Fibroblast of mammary gland (primary cell): ENCODE data around the gene INHBE.
"Not testable (repeated sequence)": the region's sequence is repeated elsewhere in the genome, so short reads cannot be mapped to it uniquely, and the experiment has no call there.

Experiments used
- DNase-seq: peaks from one replicate; pipeline ENCODE4 v3.0.0-alpha.2; 2010; ENCODE audit warnings: low read depth
- H3K4me3 ChIP-seq: 2 replicates; pipeline ENCODE4 v1.5.1; 2011; ENCODE audit warnings: low read depth, mild to moderate bottlenecking, low read length, moderate library complexity; ENCODE audit not compliant: control insufficient read depth
- TF ChIP-seq, protein P1 (sequence below): conservative IDR thresholded peaks from 2 replicates; pipeline ENCODE4 v1.5.1; 2011; ENCODE audit warnings: low read depth, low read length, inconsistent platforms; ENCODE audit not compliant: control insufficient read depth, insufficient read depth

The INHBE gene

DNA sequence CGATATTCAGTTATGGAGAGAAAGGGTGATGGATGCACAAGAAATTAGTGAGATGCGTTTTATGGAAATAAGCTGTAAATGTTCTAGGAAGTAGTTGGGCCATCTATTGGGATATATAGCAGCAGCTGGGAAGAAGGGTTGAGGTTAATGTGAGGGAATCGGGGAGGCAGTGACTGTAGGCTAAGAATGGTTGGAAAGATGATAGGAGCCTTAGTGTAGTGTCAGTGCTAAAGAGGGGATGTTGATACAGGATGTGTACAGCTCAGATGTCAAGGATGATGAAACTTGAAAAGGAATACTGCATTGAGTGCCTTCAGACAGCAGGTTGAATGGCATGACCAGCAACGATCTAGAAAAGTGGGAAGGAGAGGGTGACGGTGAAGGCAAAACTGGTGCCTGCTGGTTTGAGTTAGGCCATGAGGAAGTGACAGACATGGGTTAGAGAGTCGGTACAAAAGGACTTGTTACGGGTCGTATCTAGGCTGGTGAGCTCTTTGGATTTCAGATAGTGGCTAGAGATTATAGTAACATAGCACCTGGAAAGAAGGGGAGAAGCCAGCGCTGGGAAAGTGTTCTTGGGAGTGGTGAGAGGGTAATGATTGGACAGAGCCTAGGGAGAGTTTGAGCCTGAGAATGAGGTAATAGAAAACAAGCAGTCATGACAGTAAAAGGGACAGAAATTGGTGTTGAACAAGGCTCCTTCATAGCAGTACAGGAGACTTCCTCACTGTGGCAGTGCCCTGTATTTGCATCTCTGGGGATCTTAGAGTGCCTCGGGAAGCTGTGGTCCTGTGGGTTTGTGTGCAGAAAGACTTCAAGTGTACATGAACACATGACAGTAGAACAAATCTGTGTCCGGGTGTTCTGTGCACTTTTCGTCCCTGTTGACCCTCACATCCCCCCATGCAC is 42.4 kb downstream of the INHBE start:
- DNase-seq = no peak
- no peak overlapping the region for H3K4me3 ChIP-seq
- TF ChIP-seq, protein P1, sequence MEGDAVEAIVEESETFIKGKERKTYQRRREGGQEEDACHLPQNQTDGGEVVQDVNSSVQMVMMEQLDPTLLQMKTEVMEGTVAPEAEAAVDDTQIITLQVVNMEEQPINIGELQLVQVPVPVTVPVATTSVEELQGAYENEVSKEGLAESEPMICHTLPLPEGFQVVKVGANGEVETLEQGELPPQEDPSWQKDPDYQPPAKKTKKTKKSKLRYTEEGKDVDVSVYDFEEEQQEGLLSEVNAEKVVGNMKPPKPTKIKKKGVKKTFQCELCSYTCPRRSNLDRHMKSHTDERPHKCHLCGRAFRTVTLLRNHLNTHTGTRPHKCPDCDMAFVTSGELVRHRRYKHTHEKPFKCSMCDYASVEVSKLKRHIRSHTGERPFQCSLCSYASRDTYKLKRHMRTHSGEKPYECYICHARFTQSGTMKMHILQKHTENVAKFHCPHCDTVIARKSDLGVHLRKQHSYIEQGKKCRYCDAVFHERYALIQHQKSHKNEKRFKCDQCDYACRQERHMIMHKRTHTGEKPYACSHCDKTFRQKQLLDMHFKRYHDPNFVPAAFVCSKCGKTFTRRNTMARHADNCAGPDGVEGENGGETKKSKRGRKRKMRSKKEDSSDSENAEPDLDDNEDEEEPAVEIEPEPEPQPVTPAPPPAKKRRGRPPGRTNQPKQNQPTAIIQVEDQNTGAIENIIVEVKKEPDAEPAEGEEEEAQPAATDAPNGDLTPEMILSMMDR = no peak

DNA sequence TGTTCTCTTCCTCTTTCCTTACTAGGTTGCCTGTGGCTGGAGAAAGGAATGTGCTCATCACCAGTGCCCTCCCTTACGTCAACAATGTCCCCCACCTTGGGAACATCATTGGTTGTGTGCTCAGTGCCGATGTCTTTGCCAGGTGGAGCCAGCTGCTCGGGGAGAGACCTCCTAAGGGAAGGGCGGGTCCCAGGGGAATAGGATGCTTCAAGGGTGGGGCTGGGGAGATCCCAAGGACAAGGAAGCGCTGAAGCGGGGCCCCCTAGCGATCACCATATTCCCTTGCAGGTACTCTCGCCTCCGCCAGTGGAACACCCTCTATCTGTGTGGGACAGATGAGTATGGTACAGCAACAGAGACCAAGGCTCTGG is 43.0 kb downstream of the INHBE start:
- TF ChIP-seq, protein P1 = no peak
- no peak overlapping the region for H3K4me3 ChIP-seq
- DNase-seq = no peak

- DNase-seq = no peak
- no peak overlapping the region for H3K4me3 ChIP-seq
- TF ChIP-seq, protein P1 = no peak
Measured at GRCh38 chr12:57498571-57498970, 43.5 kb downstream of the INHBE start.

DNA sequence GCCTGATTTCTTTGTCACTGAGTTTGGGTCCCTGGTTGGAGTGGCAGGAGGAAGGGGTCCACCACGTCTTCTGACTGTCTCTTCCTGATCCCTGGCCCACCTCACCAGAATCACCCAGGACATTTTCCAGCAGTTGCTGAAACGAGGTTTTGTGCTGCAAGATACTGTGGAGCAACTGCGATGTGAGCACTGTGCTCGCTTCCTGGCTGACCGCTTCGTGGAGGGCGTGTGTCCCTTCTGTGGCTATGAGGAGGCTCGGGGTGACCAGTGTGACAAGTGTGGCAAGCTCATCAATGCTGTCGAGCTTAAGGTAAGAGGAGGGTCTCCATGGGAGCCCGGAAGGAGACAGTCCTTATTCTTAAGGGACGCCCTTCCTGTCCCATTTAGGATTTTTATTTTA is 45.1 kb downstream of the INHBE start:
- H3K4me3 ChIP-seq = no peak overlapping the region
- TF ChIP-seq, protein P1 = no peak
- DNase-seq = no peak

DNA sequence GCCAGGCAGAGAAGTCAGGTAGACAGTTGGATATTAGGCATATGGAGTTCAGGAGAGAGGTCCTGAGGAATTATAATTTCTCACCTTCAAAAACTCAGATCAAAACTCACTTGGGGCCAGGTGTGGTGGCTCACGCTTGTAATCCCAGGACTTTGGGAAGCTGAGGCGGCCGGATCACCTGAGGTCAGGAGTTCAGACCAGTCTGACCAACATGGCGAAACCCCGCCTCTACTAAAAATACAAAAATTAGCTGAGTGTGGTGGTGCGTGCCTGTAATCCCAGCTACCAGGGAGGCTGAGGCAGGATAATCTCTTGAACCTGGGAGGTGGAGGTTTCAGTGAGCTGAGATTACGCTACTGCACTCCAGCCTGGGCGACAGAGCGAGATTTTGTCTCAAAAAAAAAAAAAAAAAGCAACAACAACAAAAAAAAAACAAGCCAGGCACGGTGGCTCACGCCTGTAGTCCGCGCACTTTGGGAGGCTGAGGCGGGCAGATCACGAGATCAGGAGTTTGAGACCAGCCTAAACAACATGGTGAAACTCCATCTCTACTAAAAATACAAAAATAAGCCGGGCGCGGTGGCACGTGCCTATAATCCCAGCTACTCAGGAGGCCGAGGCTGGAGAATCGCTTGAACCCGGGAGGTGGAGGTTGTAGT is 47.3 kb downstream of the INHBE start:
- not testable (repeated sequence) for DNase-seq, H3K4me3 ChIP-seq

DNA sequence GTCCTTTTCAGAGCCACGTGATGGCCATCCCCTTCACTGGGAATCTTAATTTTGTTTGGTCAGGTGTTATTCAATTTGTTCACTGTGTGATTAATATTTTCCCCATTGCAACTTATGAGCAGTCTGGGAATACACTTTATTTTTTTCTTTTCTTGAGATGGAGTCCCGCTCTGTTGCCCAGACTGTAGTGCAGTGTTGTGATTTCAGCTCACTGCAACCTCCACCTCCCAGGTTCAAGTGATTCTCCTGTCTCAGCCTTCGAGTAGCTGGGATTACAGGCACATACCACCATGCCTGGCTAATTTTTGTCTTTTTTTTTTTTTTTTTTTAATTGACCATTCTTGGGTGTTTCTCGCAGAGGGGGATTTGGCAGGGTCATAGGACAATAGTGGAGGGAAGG is 51.4 kb downstream of the INHBE start:
- not testable (repeated sequence) for DNase-seq, H3K4me3 ChIP-seq
